Natural killer cell (primary cell): ENCODE measurements around the gene ERBB4. TPM values are rescaled to one million over a fixed set of nuclear protein-coding genes. Genes with fewer than 3 reads are reported as not detected.

Experiments used
- ATAC-seq, 3 donors: fragments of 150-1000 bp in 2 of 3; fragments of 200-7000 bp in 1 of 3; cut with Tn5 transposase; 1 replicate in 1 of 3; 2 replicates in 2 of 3; pipeline ENCODE4 v1.10.0; 2021; ENCODE audit warnings: mild to moderate bottlenecking in 2 of 3, moderate library complexity in 2 of 3
- DNase-seq, 2 donors: peaks; one replicate each; pipeline versions ENCODE4 v3.0.0 to v3.0.0-alpha.2; 2013 to 2021; ENCODE audit warnings: mixed read lengths in 1 of 2
- H3K27ac ChIP-seq: one replicate; pipeline ENCODE4 v1.5.1; 2013; ENCODE audit warnings: mild to moderate bottlenecking, low read length
- H3K27me3 ChIP-seq: one replicate; pipeline ENCODE4 v1.6.1; 2013; ENCODE audit warnings: low read length; ENCODE audit not compliant: control insufficient read depth, insufficient read depth
- H3K36me3 ChIP-seq: one replicate; pipeline ENCODE4 v1.6.1; 2013; ENCODE audit warnings: low read length; ENCODE audit not compliant: control insufficient read depth, insufficient read depth
- H3K4me1 ChIP-seq: one replicate; pipeline ENCODE4 v1.6.1; 2013; ENCODE audit warnings: low read length; ENCODE audit not compliant: control insufficient read depth, insufficient read depth
- H3K4me3 ChIP-seq: one replicate; pipeline ENCODE4 v1.5.1; 2013; ENCODE audit warnings: low read length
- H3K9me3 ChIP-seq: one replicate; pipeline ENCODE4 v1.6.1; 2013; ENCODE audit warnings: low read length; ENCODE audit not compliant: control insufficient read depth, insufficient read depth
- H3K27ac Mint-ChIP-seq, 2 donors: one replicate each; pipeline ENCODE4 v1.8.0; 2022; ENCODE audit warnings: mild to moderate bottlenecking in 2 of 2, mixed read lengths in 2 of 2, moderate library complexity in 1 of 2
- H3K27me3 Mint-ChIP-seq, 2 donors: one replicate each; pipeline ENCODE4 v1.8.0; 2022; ENCODE audit warnings: low read depth in 2 of 2, mixed read lengths in 2 of 2
- H3K36me3 Mint-ChIP-seq: one replicate; pipeline ENCODE4 v1.8.0; 2022; ENCODE audit warnings: mixed read lengths
- H3K4me1 Mint-ChIP-seq, 2 donors: one replicate each; pipeline ENCODE4 v1.8.0; 2022; ENCODE audit warnings: mixed read lengths in 2 of 2
- H3K4me3 Mint-ChIP-seq: one replicate; pipeline ENCODE4 v1.8.0; 2022; ENCODE audit warnings: mild to moderate bottlenecking, moderate library complexity, mixed read lengths
- H3K9me3 Mint-ChIP-seq, 2 donors: one replicate each; pipeline ENCODE4 v1.8.0; 2022; ENCODE audit warnings: mixed read lengths in 2 of 2
- WGBS: methylation state at CpG from one replicate; pipeline ENCODE4 v1.1.7; 2013; ENCODE audit warnings: missing lambda C conversion rate; ENCODE audit not compliant: insufficient coverage; 5-methylcytosine and 5-hydroxymethylcytosine counted together
- intact Hi-C: fragments of 100-400 bp; cut with micrococcal nuclease; formaldehyde crosslinking; loops from one replicate; pipeline ENCODE4 v1.14.2; 2022
- total RNA-seq, 4 donors: library from RNA; stranded (reverse); fragments of 120-200 nt in 1 of 4; gene quantifications; one replicate each; pipeline versions ENCODE4 v1.2.3 to v1.2.4, GENCODE V29; 2013 to 2022
- TF ChIP-seq, protein P1 (sequence below): fragments of 200-600 bp; IDR thresholded peaks from one replicate; pipeline ENCODE4 v1.8.0; 2022; ENCODE audit warnings: antibody characterized with exemption

Gene ERBB4
- total RNA-seq, 3 donors from 2014 or later (not counting 1 experiment from before 2014, with no cell fraction given): 0.08 TPM; not detected in 2

DNA sequence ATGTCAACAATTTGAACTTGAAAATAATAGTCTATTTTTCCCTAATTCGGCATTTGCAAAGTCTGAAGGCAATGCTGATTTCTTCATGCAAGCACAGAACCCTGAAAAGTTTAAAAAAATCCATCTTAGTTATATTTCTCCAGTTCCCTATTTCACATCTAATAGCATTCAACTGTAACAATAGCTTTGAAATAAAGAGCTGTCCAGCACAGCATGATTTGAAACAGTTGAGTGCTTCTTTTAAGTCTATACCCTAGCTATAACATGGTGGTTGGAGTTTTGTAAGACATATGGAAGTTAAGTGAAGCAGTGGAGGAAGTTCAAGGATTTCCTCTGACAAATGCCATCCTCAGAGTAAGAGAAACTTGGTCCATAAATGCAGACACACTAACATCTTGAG is 691.9 kb downstream of the ERBB4 start:
- Mint-ChIP-seq H3K9me3 (peaks cover 0 to 6% of the 10 kb centered on the region in 2 donors), H3K27me3 (no peaks in the 10 kb centered on the region), H3K36me3 (no peaks in the 10 kb centered on the region), H3K27ac (no peak overlapping the region), H3K4me3 (no peak overlapping the region), H3K4me1 (no peaks in the 10 kb centered on the region)
- ATAC-seq (no peak), DNase-seq (no peak)
- no peaks in the 10 kb centered on the region for H3K36me3 ChIP-seq
- H3K4me3 ChIP-seq: no peak overlapping the region
- intact Hi-C loops: no loop called here
- TF ChIP-seq, protein P1, sequence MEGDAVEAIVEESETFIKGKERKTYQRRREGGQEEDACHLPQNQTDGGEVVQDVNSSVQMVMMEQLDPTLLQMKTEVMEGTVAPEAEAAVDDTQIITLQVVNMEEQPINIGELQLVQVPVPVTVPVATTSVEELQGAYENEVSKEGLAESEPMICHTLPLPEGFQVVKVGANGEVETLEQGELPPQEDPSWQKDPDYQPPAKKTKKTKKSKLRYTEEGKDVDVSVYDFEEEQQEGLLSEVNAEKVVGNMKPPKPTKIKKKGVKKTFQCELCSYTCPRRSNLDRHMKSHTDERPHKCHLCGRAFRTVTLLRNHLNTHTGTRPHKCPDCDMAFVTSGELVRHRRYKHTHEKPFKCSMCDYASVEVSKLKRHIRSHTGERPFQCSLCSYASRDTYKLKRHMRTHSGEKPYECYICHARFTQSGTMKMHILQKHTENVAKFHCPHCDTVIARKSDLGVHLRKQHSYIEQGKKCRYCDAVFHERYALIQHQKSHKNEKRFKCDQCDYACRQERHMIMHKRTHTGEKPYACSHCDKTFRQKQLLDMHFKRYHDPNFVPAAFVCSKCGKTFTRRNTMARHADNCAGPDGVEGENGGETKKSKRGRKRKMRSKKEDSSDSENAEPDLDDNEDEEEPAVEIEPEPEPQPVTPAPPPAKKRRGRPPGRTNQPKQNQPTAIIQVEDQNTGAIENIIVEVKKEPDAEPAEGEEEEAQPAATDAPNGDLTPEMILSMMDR: no peak
- 80% methylated on average over 1 of the region's 1 CpG for WGBS
- H3K27me3 ChIP-seq: no peaks in the 10 kb centered on the region
- H3K9me3 ChIP-seq: no peaks in the 10 kb centered on the region
- no peak overlapping the region for H3K27ac ChIP-seq
- H3K4me1 ChIP-seq: no peaks in the 10 kb centered on the region

DNA sequence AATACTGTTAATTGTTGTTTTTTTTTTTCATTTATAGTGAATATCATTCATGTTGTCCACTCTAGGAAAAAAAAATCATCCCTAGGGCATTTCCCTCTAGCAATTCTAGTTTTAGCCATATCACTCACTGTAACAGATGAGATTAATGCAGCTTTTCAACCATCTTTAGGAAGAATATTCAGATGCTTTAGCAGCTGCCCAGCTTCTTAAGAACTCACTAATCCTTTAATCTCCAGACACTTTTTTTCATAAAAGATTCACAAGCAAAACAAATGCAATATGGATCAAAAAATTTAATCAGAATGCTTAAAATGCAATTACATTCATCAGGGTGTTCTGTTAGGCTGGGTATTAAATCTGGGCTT is 692.6 kb downstream of the ERBB4 start:
- H3K36me3 Mint-ChIP-seq: no peaks in the 10 kb centered on the region
- no peaks in the 10 kb centered on the region for H3K27me3 Mint-ChIP-seq
- no peaks in the 10 kb centered on the region for H3K36me3 ChIP-seq
- no peak overlapping the region for H3K4me3 Mint-ChIP-seq
- H3K27me3 ChIP-seq: no peaks in the 10 kb centered on the region
- H3K4me3 ChIP-seq: no peak overlapping the region
- H3K9me3 ChIP-seq: no peaks in the 10 kb centered on the region
- TF ChIP-seq, protein P1: no peak
- no peak for ATAC-seq
- intact Hi-C loops: no loop called here
- H3K27ac ChIP-seq: no peak overlapping the region
- peaks cover 0 to 6% of the 10 kb centered on the region in 2 donors for H3K9me3 Mint-ChIP-seq
- no peaks in the 10 kb centered on the region for H3K4me1 ChIP-seq
- DNase-seq: no peak
- no peak overlapping the region for H3K27ac Mint-ChIP-seq
- H3K4me1 Mint-ChIP-seq: no peaks in the 10 kb centered on the region

DNA sequence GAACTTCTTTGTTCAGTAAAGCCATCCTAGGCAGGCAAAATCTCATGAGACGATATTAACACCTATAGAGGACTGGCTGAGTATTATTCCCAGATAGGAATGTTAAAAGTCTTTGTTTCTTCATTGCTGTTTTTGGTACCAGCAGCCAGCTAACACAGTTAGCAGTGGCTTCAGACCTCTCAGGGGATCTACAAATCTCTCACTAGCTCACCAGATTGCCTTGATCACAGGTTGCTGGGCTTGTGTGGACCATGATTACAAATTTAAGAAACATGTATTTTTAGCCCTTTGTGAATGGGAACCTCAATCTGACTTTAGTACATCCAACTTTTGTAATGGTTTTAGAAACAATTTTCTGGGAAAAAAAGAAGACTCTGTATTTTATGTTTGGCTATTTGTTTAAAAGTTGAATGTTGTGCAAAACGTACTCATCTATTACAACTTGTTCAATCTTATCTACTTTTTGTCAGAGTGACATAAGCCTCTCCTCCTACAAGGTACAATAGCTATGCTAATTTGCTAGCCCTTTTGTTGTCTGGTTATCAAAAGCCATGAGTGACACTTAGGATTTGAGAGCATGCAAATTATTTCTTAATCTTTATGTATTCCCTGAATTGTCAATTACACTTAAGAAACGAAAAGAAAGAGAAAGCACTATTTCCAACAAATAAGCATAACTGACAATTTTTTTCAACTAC is 693.1 kb downstream of the ERBB4 start:
- Histone ChIP-seq H3K4me3 (no peak overlapping the region), H3K27ac (no peak overlapping the region), H3K4me1 (no peaks in the 10 kb centered on the region), H3K27me3 (no peaks in the 10 kb centered on the region), H3K36me3 (no peaks in the 10 kb centered on the region), H3K9me3 (no peaks in the 10 kb centered on the region)
- DNase-seq (no peak), ATAC-seq (no peak)
- H3K27me3 Mint-ChIP-seq: no peaks in the 10 kb centered on the region
- no peak overlapping the region for H3K27ac Mint-ChIP-seq
- TF ChIP-seq, protein P1: no peak
- no peaks in the 10 kb centered on the region for H3K4me1 Mint-ChIP-seq
- intact Hi-C loops: no loop called here
- 84% methylated on average over 2 of the region's 3 CpGs for WGBS
- H3K4me3 Mint-ChIP-seq: no peak overlapping the region
- H3K9me3 Mint-ChIP-seq: peaks cover 0 to 6% of the 10 kb centered on the region in 2 donors
- H3K36me3 Mint-ChIP-seq: no peaks in the 10 kb centered on the region

DNA sequence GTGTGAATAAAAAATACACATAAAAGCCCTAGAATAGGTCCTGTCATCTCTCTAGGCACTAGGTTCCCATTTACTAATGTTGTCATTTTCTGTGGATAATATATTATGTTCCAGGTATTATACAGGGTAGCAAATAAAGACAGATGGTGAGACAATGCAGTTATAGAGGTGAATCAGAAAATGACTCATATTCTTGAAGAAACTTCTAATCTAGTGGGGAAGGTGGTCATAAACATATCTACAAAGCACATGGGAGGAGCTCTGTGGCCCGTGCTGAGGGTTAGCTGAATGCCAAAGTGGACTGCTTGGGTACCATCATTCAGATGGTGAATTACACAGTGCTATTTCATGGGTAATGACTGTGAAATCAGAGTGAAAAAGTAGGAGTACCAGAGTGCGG is 700.9 kb downstream of the ERBB4 start:
- H3K27me3 ChIP-seq: no peaks in the 10 kb centered on the region
- 83% methylated on average over 2 of the region's 2 CpGs for WGBS
- Mint-ChIP-seq H3K9me3 (peaks cover 3 to 10% of the 10 kb centered on the region in 2 donors), H3K36me3 (no peaks in the 10 kb centered on the region), H3K4me3 (no peak overlapping the region), H3K27me3 (no peaks in the 10 kb centered on the region), H3K27ac (no peak overlapping the region), H3K4me1 (no peaks in the 10 kb centered on the region)
- DNase-seq (no peak), ATAC-seq (no peak)
- TF ChIP-seq, protein P1: no peak
- intact Hi-C loops: no loop called here
- no peak overlapping the region for H3K4me3 ChIP-seq
- no peak overlapping the region for H3K27ac ChIP-seq
- no peaks in the 10 kb centered on the region for H3K9me3 ChIP-seq
- H3K36me3 ChIP-seq: no peaks in the 10 kb centered on the region
- H3K4me1 ChIP-seq: no peaks in the 10 kb centered on the region
